ENCODE data around the gene ERC1.
"Not testable (repeated sequence)": the region's sequence is repeated elsewhere in the genome, so short reads cannot be mapped to it uniquely, and the experiment has no call there.

ERC1 gene

GRCh38 chr12:998020-998874 lies 7.2 kb downstream of the ERC1 start:
- Mint-ChIP-seq H3K9me3 (no peaks in the 10 kb centered on the region), H3K27me3 (no peaks in the 10 kb centered on the region), H3K4me3 (no peak overlapping the region), H3K27ac (peak overlapping the region in 1 of 2 donors; percentile 72), H3K4me1 (peaks cover 35% of the 10 kb centered on the region)
- ATAC-seq (no peak), DNase-seq (no peak)

DNA sequence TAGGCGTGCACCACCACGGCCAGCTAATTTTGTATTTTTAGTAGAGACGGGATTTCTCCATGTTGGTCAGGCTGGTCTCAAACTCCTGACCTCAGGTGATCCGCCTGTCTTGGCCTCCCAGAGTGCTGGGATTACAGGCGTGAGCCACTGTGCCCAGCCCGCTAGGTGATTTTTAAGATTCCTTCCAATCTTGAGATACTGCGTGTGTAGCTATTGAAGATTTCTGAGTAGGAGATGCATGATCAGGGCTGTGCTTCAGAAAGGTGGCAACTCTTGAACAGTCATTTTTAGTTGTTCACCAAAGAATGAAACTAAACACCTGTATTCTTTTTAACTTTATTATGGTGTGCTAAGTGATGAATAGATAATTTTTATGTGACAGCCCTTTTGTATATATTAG lies 8.7 kb downstream of the ERC1 start:
- not testable (repeated sequence) for DNase-seq, ATAC-seq, H3K27ac Mint-ChIP-seq, H3K4me3 Mint-ChIP-seq, H3K9me3 Mint-ChIP-seq, H3K27me3 Mint-ChIP-seq
- peaks cover 42% of the 10 kb centered on the region for H3K4me1 Mint-ChIP-seq

GRCh38 chr12:1001507-1001906 lies 10.5 kb downstream of the ERC1 start:
- no peak for DNase-seq
- Mint-ChIP-seq H3K27ac (no peak overlapping the region), H3K4me3 (no peak overlapping the region), H3K27me3 (no peaks in the 10 kb centered on the region), H3K4me1 (peaks cover 31% of the 10 kb centered on the region), H3K9me3 (no peaks in the 10 kb centered on the region)
- ATAC-seq, result no peak

GRCh38 chr12:1003600-1004271 lies 12.7 kb downstream of the ERC1 start:
- H3K27ac Mint-ChIP-seq, result no peak overlapping the region
- no peak overlapping the region for H3K4me3 Mint-ChIP-seq
- no peaks in the 10 kb centered on the region for H3K9me3 Mint-ChIP-seq
- H3K27me3 Mint-ChIP-seq, result no peaks in the 10 kb centered on the region
- no peak for DNase-seq
- H3K4me1 Mint-ChIP-seq, result peaks cover 15% of the 10 kb centered on the region
- ATAC-seq, result no peak

DNA sequence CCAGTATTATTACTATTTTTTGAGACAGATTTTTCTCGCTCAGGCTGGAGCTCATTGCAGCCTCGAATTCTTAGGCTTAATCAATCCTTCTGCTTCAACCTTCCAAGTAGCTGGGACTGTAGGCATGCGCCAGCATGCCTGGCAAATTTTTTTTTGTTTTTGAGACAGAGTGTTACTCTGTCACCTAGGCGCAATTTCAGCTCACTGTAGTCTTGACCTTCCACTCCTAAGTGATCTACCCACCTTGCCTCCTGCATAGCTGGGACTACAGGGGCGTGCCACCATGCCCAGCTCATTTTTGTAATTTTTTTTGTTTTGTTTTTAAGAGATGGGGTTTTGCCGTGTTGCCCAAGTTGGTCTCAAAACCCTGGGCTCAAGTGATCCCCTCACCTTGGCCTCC lies 15.2 kb downstream of the ERC1 start:
- ATAC-seq, result no peak
- peaks cover 8% of the 10 kb centered on the region for H3K4me1 Mint-ChIP-seq
- DNase-seq, result no peak
- peak overlapping the region in 1 of 2 donors; percentile 78 for H3K27ac Mint-ChIP-seq
- no peaks in the 10 kb centered on the region for H3K27me3 Mint-ChIP-seq
- H3K4me3 Mint-ChIP-seq, result no peak overlapping the region
- no peaks in the 10 kb centered on the region for H3K9me3 Mint-ChIP-seq

GRCh38 chr12:1007276-1007675 lies 16.3 kb downstream of the ERC1 start:
- Mint-ChIP-seq H3K4me3 (no peak overlapping the region), H3K27me3 (no peaks in the 10 kb centered on the region), H3K4me1 (peaks cover 8% of the 10 kb centered on the region), H3K9me3 (no peaks in the 10 kb centered on the region), H3K27ac (peak overlapping the region in 1 of 2 donors; percentile 28)
- ATAC-seq, result no peak
- DNase-seq, result no peak

DNA sequence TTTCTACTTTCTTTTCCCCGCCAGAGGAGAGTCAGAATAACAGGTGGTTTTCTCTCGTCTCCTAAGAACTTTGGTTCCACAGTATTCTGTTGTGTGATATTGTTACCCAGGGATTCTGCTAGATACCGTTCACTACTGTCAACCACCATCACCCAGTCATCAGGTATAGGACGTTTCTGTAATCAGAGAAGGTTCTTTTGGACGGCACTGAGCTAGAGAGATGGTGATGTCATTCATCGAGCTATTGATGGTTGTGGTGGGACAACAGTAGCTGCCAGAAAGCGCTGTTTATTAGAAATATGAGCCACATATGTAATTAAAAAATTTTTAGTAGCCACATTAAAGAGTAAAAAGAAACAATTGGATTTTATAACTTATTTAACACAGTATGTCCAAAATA lies 17.0 kb downstream of the ERC1 start:
- H3K4me1 Mint-ChIP-seq, result peaks cover 8% of the 10 kb centered on the region
- no peak overlapping the region for H3K4me3 Mint-ChIP-seq
- H3K27ac Mint-ChIP-seq, result no peak overlapping the region
- H3K9me3 Mint-ChIP-seq, result no peaks in the 10 kb centered on the region
- DNase-seq, result no peak
- no peaks in the 10 kb centered on the region for H3K27me3 Mint-ChIP-seq
- ATAC-seq, result no peak

DNA sequence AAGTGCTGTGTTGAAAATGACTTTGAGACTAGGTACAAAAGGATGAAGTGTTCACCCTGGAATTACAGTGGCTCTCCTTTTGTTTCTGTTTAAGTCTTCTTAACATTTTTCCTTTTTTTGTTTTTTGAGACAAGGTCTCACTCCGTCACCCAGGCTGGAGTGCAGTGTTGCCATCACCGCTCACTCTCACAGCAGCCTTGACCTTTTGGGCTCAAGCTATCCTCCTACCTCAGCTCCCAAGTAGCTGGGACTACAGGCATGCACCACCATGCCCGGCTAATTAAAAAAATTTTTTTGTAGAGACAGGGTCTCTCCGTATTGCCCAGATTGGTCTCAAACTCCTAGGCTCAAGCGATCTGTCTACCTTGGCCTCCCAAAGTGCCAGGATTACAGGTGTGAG lies 20.1 kb downstream of the ERC1 start:
- no peak overlapping the region for H3K4me3 Mint-ChIP-seq
- no peak for ATAC-seq
- DNase-seq, result no peak
- H3K27me3 Mint-ChIP-seq, result no peaks in the 10 kb centered on the region
- no peaks in the 10 kb centered on the region for H3K4me1 Mint-ChIP-seq
- no peak overlapping the region for H3K27ac Mint-ChIP-seq
- H3K9me3 Mint-ChIP-seq, result no peaks in the 10 kb centered on the region

GRCh38 chr12:1013618-1014489 lies 22.8 kb downstream of the ERC1 start:
- Mint-ChIP-seq H3K27me3 (no peaks in the 10 kb centered on the region), H3K9me3 (no peaks in the 10 kb centered on the region), H3K4me3 (no peak overlapping the region), H3K4me1 (no peaks in the 10 kb centered on the region), H3K27ac (peak overlapping the region in 1 of 2 donors; percentile 9)
- DNase-seq (no peak), ATAC-seq (no peak)

GRCh38 chr12:1019283-1019682 lies 28.3 kb downstream of the ERC1 start:
- Mint-ChIP-seq H3K27ac (no peak overlapping the region), H3K9me3 (no peaks in the 10 kb centered on the region), H3K4me1 (no peaks in the 10 kb centered on the region), H3K4me3 (no peak overlapping the region), H3K27me3 (no peaks in the 10 kb centered on the region)
- DNase-seq (no peak), ATAC-seq (no peak)

- Mint-ChIP-seq H3K4me3 (no peak overlapping the region), H3K27me3 (no peaks in the 10 kb centered on the region), H3K9me3 (no peaks in the 10 kb centered on the region), H3K4me1 (no peaks in the 10 kb centered on the region), H3K27ac (no peak overlapping the region)
- ATAC-seq, result no peak
- DNase-seq, result no peak
These were observed 29.4 kb downstream of the ERC1 start for GRCh38 chr12:1020389-1020788.

DNA sequence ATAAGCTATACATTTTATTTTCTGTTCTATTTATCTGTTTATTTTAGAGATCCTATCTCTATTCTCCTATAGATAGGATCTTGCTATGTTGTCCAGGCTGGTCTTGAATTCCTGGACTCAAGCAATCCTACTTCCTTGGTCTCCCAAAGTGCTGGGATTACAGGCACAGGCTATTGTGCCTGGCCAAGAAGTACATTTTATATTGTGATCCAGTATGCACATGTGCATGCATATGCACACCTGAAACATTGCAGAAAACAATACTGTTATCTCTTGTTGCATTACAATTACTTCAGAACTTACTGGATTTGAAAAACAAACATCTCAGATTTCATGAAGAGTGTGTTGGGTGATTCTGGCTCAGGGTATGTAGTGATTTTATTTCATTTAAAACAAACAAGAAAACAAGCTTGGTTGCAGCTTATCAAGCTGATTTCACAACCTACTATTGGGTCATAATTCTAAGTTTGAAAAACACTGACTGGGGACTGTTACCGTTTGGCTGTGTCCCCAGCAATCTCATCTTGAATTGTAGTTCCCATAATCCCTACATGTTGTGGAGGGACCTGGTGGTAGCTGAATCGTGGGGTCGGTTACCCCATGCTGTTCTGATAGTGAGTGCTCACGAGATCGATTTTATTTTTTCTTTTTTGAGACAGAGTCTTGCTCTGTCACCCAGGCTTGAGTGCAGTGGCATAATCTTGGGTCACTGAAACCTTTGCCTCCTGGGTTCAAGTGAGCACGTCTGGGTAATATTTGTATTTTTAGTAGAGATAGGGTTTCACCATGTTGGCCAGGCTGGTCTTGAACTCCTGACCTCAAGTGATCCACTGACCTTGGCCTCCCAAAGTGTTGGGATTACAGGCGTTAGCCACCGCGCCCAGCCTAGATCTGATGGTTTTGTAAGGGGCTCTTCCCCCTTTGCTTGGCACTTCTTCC lies 31.3 kb downstream of the ERC1 start:
- Mint-ChIP-seq H3K27ac (no peak overlapping the region), H3K9me3 (no peaks in the 10 kb centered on the region), H3K27me3 (no peaks in the 10 kb centered on the region), H3K4me1 (no peaks in the 10 kb centered on the region), H3K4me3 (no peak overlapping the region)
- DNase-seq (no peak), ATAC-seq (no peak)

GRCh38 chr12:1030779-1031178 lies 39.8 kb downstream of the ERC1 start:
- Mint-ChIP-seq H3K27me3 (no peaks in the 10 kb centered on the region), H3K4me1 (no peaks in the 10 kb centered on the region), H3K9me3 (no peaks in the 10 kb centered on the region), H3K27ac (no peak overlapping the region), H3K4me3 (no peak overlapping the region)
- DNase-seq (no peak), ATAC-seq (no peak)

- Mint-ChIP-seq H3K4me3 (no peak overlapping the region), H3K9me3 (no peaks in the 10 kb centered on the region), H3K27ac (no peak overlapping the region), H3K27me3 (no peaks in the 10 kb centered on the region), H3K4me1 (no peaks in the 10 kb centered on the region)
- no peak for DNase-seq
- ATAC-seq, result no peak
These were observed 43.2 kb downstream of the ERC1 start for GRCh38 chr12:1034243-1034642.

Measured in stimulated activated naive CD8-positive, alpha-beta T cell treated with anti-CD3 and anti-CD28 coated beads, Interleukin-15, amount 100 ng/mL, for 72 hours (primary cell).